Epithelial cell of proximal tubule (primary cell): ENCODE data around the gene TSSK3. TPM values are rescaled to one million over a fixed set of nuclear protein-coding genes. Genes with fewer than 3 reads are reported as not detected.

Experiments used
- DNase-seq: peaks from one replicate; pipeline ENCODE4 v3.0.0-alpha.2; 2011; ENCODE audit warnings: low read depth
- H3K4me3 ChIP-seq: 2 replicates; pipeline ENCODE4 v1.5.1; 2011; ENCODE audit warnings: low read depth, mild to moderate bottlenecking, low read length
- total RNA-seq: library from RNA; depleted of rRNA; stranded (reverse); fragments of >200 nt; gene quantifications from 2 replicates; pipeline ENCODE4 v1.2.3, GENCODE V29; 2015
- TF ChIP-seq, protein P1 (sequence below): conservative IDR thresholded peaks from 2 replicates; pipeline ENCODE4 v1.5.1; 2012; ENCODE audit warnings: low read depth, mild to moderate bottlenecking, low read length

Gene TSSK3
- total RNA-seq, 1 donor from 2014 or later: not detected

DNA sequence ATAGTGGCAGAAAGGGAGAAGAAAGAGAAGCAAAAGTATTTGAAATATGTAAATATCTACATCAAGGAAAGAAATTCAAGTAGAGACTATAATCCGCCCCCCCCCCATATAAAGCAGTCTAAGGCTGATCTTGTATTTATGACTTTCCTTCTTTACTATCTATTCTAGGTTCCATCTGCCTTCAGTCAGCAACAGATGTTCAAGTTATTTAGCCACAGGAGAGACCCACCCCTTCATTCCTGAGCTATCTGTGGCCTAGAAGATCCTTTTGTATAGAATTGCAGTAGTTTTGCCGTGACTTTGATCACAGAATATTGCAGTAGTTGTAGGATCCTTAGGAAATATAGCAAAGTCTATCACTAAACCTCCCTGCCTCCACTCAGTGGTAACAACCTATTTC lies 42.6 kb downstream of the TSSK3 start:
- DNase-seq: no peak
- TF ChIP-seq, protein P1, sequence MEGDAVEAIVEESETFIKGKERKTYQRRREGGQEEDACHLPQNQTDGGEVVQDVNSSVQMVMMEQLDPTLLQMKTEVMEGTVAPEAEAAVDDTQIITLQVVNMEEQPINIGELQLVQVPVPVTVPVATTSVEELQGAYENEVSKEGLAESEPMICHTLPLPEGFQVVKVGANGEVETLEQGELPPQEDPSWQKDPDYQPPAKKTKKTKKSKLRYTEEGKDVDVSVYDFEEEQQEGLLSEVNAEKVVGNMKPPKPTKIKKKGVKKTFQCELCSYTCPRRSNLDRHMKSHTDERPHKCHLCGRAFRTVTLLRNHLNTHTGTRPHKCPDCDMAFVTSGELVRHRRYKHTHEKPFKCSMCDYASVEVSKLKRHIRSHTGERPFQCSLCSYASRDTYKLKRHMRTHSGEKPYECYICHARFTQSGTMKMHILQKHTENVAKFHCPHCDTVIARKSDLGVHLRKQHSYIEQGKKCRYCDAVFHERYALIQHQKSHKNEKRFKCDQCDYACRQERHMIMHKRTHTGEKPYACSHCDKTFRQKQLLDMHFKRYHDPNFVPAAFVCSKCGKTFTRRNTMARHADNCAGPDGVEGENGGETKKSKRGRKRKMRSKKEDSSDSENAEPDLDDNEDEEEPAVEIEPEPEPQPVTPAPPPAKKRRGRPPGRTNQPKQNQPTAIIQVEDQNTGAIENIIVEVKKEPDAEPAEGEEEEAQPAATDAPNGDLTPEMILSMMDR: no peak

DNA sequence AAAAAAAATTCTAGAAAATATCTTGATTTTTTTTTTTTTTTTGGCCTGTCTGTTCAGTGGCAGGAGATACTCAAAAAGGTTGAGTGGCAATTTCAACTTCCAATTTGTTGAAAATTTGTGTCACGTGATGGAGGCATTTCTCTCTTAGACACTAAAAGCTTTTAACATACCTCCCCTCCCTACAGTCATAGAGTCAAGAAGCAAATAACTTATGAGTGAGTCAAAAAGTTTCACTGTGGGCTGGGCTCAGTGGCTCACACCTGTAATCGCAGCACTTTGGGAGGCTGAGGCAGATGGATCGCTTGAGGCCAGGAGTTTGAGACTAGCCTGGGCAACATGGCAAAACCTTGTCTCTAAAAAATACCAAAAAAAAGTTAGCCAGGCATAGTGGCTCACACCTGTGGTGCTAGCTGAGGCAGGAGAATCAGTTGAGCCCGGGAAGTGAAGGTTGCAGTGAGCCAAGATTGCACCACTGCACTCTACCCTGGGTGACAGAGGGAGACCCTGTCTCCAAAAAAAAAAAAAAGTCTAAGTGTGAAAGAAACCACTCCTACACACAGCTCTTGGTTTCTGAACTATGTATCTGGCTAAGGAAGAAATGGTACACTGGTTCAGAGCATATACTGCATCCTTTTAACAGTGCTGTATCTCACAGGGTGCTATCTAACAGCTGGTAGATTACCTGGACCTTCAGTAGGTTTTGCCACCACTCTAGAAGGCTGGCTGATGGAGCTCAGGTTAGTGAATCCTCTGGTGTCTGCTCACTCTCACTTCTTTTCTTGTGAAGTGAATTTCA lies 43.5 kb downstream of the TSSK3 start:
- no peak for DNase-seq
- no peak overlapping the region for H3K4me3 ChIP-seq
- TF ChIP-seq, protein P1: no peak

More for the DNA sequence above, 42.6 kb downstream of the TSSK3 start:
- H3K4me3 ChIP-seq: no peak overlapping the region

- H3K4me3 ChIP-seq: no peak overlapping the region
- DNase-seq: no peak
- TF ChIP-seq, protein P1: no peak
Measured at GRCh38 chr1:32406629-32407111, 44.3 kb downstream of the TSSK3 start.

GRCh38 chr1:32411261-32411660 lies 48.9 kb downstream of the TSSK3 start:
- no peak overlapping the region for H3K4me3 ChIP-seq
- DNase-seq: no peak
- TF ChIP-seq, protein P1: no peak

GRCh38 chr1:32413507-32414185 lies 51.3 kb downstream of the TSSK3 start:
- DNase-seq: no peak
- H3K4me3 ChIP-seq: no peak overlapping the region
- TF ChIP-seq, protein P1: peak; percentile 64

Other genes with a start within 250 kb of the TSSK3 start
- 32.9 and 62.7 TPM in 2 replicates for gene TXLNA, start 182.9 kb upstream of the TSSK3 start, total RNA-seq
- gene CCDC28B, start 161.9 kb upstream of the TSSK3 start, total RNA-seq: 11.9 and 14.1 TPM in 2 replicates
- 3.5 and 4.6 TPM in 2 replicates for gene IQCC, start 156.9 kb upstream of the TSSK3 start, total RNA-seq
- gene DCDC2B, start 153.4 kb upstream of the TSSK3 start, total RNA-seq: not detected in 2 replicates
- gene TMEM234, start 140.2 kb upstream of the TSSK3 start, total RNA-seq: 12.2 and 14.4 TPM in 2 replicates
- gene EIF3I, start 140.1 kb upstream of the TSSK3 start, total RNA-seq: 338 and 472 TPM in 2 replicates
- gene FAM167B, start 115.3 kb upstream of the TSSK3 start, total RNA-seq: 0.35 TPM in 1 of 2 replicates, not detected in the other
- gene LCK, start 111.3 kb upstream of the TSSK3 start, total RNA-seq: 8.2 and 10.3 TPM in 2 replicates
- 117 and 127 TPM in 2 replicates for gene HDAC1, start 70.5 kb upstream of the TSSK3 start, total RNA-seq
- 190 and 199 TPM in 2 replicates for gene MARCKSL1, start 26.3 kb upstream of the TSSK3 start, total RNA-seq
- 1.7 and 11.7 TPM in 2 replicates for gene FAM229A, start 54 bp upstream of the TSSK3 start, total RNA-seq
- gene BSDC1, start 31.9 kb downstream of the TSSK3 start, total RNA-seq: 56.7 and 61.1 TPM in 2 replicates
- 0.07 and 0.23 TPM in 2 replicates for gene ZBTB8B, start 102.5 kb downstream of the TSSK3 start, total RNA-seq
- gene ZBTB8A, start 176.9 kb downstream of the TSSK3 start, total RNA-seq: 3.2 and 4.4 TPM in 2 replicates